Measurements from ENCODE around the gene ZNF664. TPM values are rescaled to one million over a fixed set of nuclear protein-coding genes. Genes with fewer than 3 reads are reported as not detected.
A peak's percentile ranks its signal among the peaks of the same experiment; 100 is the strongest.

ZNF664 gene
- total RNA-seq, 6 experiments from 2014 or later: 37.3 to 46.5 (median 43.2) TPM

DNA sequence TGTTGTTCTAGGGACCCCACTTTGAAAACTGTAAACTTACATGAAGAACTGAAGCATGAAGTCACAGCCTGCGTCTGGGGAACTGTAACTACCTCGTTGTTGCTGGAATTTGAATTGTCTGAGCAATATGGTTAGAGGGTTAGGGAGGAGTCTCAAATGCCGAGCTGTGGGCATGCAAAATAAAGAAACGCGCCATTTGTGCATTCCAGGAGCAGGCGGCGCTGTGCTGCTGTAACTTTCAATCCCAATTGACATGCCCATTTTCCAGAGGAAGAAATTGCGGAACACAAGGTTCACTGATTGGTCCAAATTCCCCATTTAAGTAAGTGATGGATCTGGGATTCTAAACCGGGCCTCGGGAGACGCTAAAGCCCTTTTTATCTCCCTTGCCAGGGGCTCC is 61.3 kb downstream of the ZNF664 start:
- intact Hi-C loops (cut with DNase I): loop anchor here in 1 of 2 donors (10.0 kb wide), 1 partner anchor 731 kb away; no protein-coding TSS in a partner anchor
- 84% methylated on average over 11 of the region's 11 CpGs for WGBS (ENCODE audit: insufficient coverage, low coverage, low lambda C conversion rate, missing lambda C conversion rate)

DNA sequence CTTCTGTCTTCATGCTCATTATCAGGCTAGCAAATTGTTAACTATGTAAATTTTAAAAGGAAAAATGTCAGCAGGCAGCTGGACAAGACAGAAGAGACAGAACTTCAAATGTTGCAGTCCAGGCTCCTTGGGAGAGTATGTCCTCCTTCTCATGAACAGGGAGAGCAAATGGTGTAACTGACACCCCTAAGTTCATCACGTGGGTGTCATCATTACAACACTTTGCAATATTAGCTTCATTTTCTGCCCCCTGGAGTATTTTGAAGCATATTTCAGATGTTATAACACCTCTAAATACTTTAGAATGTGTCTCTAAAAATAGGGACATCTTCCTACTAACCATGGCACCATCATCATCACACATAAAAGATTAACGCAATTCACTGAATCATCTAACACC is 62.1 kb downstream of the ZNF664 start:
- H3K27me3 ChIP-seq: no peaks in the 10 kb centered on the region
- intact Hi-C loops (cut with DNase I): loop anchor here in 1 of 2 donors (10.0 kb wide), 1 partner anchor 730 kb away; no protein-coding TSS in a partner anchor
- H3K27ac ChIP-seq: no peak overlapping the region
- no peak overlapping the region for H3K4me3 ChIP-seq
- H3K4me1 ChIP-seq: no peaks in the 10 kb centered on the region
- TF ChIP-seq POLR2A (IDR thresholded peaks at IDR 0.05): no peak
- TF ChIP-seq, protein P1, sequence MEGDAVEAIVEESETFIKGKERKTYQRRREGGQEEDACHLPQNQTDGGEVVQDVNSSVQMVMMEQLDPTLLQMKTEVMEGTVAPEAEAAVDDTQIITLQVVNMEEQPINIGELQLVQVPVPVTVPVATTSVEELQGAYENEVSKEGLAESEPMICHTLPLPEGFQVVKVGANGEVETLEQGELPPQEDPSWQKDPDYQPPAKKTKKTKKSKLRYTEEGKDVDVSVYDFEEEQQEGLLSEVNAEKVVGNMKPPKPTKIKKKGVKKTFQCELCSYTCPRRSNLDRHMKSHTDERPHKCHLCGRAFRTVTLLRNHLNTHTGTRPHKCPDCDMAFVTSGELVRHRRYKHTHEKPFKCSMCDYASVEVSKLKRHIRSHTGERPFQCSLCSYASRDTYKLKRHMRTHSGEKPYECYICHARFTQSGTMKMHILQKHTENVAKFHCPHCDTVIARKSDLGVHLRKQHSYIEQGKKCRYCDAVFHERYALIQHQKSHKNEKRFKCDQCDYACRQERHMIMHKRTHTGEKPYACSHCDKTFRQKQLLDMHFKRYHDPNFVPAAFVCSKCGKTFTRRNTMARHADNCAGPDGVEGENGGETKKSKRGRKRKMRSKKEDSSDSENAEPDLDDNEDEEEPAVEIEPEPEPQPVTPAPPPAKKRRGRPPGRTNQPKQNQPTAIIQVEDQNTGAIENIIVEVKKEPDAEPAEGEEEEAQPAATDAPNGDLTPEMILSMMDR (IDR thresholded peaks at IDR 0.05): no peak
- H3K9me3 ChIP-seq: no peaks in the 10 kb centered on the region
- WGBS (ENCODE audit: insufficient coverage, low coverage, low lambda C conversion rate, missing lambda C conversion rate): 62% methylated on average over 2 of the region's 2 CpGs
- DNase-seq (no peak), ATAC-seq (no peak)
- H3K36me3 ChIP-seq: no peaks in the 10 kb centered on the region

More for the DNA sequence above, 61.3 kb downstream of the ZNF664 start:
- DNase-seq: no peak
- no peaks in the 10 kb centered on the region for H3K9me3 ChIP-seq
- H3K36me3 ChIP-seq: no peaks in the 10 kb centered on the region
- TF ChIP-seq, protein P1 (IDR thresholded peaks at IDR 0.05): no peak
- TF ChIP-seq POLR2A (IDR thresholded peaks at IDR 0.05): no peak
- H3K27me3 ChIP-seq: no peaks in the 10 kb centered on the region
- ATAC-seq: no peak
- H3K4me1 ChIP-seq: no peaks in the 10 kb centered on the region
- H3K27ac ChIP-seq: no peak overlapping the region
- no peak overlapping the region for H3K4me3 ChIP-seq

DNA sequence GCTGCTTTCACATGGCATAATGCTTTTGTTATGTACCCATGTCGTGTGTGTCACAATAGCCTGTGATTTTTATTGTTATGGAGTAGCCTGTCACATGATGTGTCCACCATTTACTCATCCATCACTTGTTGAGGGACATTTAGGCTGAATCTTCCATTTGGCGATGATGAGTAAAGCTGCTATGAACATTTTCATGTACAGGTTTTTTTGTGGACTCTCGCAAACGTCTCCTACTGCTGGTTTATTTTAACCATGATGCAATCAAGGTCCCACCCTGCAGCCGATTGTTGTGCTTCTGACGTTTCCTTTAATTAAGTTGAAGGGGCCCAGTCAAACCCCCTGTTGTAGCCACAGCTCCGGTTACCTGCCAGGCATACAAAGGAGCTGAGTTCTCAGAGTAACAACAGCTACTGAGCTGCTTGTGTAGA is 63.2 kb downstream of the ZNF664 start:
- ATAC-seq: peak in 1 of 4 donors; percentile 14
- WGBS (ENCODE audit: insufficient coverage, low coverage, low lambda C conversion rate, missing lambda C conversion rate): 53% methylated on average over 7 of the region's 7 CpGs
- H3K4me1 ChIP-seq: no peaks in the 10 kb centered on the region

DNA sequence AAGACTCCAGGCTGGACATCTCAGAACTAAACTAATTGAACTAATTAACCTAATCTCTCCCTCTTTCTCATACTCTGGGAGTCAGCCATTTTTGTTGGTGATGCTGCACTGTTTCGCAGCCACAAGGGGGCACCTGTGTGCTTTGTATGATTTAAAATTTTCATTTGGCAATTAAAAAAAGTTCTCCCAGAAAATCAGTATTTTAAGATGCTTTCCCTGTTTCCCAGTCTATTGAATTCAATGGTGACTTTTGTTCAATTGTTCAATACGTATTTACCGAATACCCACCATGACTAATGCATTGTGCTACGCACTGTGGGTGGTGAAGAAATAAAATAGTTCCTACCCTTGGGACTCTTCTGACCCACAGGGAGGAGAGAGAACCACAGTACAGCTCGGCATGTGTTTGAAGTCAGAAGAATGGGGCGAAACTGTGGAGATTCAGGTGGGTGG is 63.7 kb downstream of the ZNF664 start:
- Histone ChIP-seq H3K27ac (no peak overlapping the region), H3K4me3 (no peak overlapping the region), H3K36me3 (no peaks in the 10 kb centered on the region), H3K9me3 (no peaks in the 10 kb centered on the region), H3K27me3 (no peaks in the 10 kb centered on the region), H3K4me1 (no peaks in the 10 kb centered on the region)
- peak in 1 of 3 donors; percentile 36 for DNase-seq
- WGBS (ENCODE audit: insufficient coverage, low coverage, low lambda C conversion rate, missing lambda C conversion rate): 31% methylated on average over 6 of the region's 6 CpGs
- intact Hi-C loops (cut with DNase I): loop anchor here in 1 of 2 donors (10.0 kb wide), 1 partner anchor 728 kb away; no protein-coding TSS in a partner anchor
- ATAC-seq: peak; percentile 66 to 77 (median 70)
- TF ChIP-seq POLR2A (IDR thresholded peaks at IDR 0.05): no peak
- TF ChIP-seq, protein P1 (IDR thresholded peaks at IDR 0.05): peak; percentile 90 to 96 (median 93)

More for the DNA sequence above, 63.2 kb downstream of the ZNF664 start:
- H3K27me3 ChIP-seq: no peaks in the 10 kb centered on the region
- H3K4me3 ChIP-seq: no peak overlapping the region
- no peaks in the 10 kb centered on the region for H3K9me3 ChIP-seq
- no peak for DNase-seq
- intact Hi-C loops (cut with DNase I): loop anchor here in 1 of 2 donors (10.0 kb wide), 1 partner anchor 729 kb away; no protein-coding TSS in a partner anchor
- TF ChIP-seq POLR2A (IDR thresholded peaks at IDR 0.05): no peak
- TF ChIP-seq, protein P1 (IDR thresholded peaks at IDR 0.05): no peak
- no peak overlapping the region for H3K27ac ChIP-seq
- H3K36me3 ChIP-seq: no peaks in the 10 kb centered on the region
